ENCODE results near the gene ABCF1. TPM values are rescaled to one million over a fixed set of nuclear protein-coding genes. Genes with fewer than 3 reads are reported as not detected.

The ABCF1 gene
- total and polyA plus RNA-seq, 9 of the 15 experiments (the other 6 are each of a cell fraction or from before 2014, with no cell fraction given), result 41.6 to 193 (median 102) TPM

DNA sequence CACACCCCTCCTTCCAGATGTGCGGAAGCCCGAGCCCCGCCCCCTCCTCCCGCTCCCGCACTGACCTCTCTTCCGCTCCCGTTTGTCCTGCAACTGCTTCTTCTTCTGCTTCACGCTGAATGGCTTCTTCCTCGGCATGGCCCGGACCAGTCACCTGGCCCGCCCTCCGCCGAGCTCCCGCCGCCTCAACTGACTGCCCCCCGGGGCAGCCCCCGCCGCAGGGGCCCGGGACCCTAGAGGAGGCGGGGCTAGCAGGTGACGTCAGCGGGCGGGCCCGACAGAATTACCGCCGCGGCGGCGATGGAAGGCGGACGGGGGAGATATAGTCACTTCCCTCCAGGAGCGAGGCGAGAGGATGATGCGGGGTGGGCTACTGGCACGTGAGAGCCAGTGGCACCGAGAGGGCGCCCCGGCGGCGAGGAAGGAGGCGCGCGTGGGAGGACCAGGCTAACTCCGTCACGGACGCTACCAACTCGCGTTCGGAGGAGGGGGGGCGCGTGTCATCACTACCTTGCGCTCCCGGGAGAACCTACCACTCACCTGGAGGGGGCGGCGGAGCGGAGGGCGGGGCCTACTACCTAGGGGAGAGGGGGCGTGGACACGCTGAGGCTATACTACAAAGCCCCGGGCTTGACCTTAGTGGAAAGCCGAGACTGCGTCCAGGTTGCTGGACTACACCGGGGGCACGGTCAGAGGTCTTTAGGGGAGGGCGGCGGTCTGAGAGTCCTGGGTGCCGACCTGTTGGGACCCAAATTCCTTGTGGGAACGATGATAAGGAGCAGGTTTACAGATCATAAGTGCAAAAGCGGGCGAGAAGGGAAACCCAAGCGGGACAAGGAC lies 15.0 kb upstream of the ABCF1 start, which contains the start of gene GNL1 (continued):
- TF ChIP-seq, protein P1, sequence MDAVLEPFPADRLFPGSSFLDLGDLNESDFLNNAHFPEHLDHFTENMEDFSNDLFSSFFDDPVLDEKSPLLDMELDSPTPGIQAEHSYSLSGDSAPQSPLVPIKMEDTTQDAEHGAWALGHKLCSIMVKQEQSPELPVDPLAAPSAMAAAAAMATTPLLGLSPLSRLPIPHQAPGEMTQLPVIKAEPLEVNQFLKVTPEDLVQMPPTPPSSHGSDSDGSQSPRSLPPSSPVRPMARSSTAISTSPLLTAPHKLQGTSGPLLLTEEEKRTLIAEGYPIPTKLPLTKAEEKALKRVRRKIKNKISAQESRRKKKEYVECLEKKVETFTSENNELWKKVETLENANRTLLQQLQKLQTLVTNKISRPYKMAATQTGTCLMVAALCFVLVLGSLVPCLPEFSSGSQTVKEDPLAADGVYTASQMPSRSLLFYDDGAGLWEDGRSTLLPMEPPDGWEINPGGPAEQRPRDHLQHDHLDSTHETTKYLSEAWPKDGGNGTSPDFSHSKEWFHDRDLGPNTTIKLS (IDR thresholded peaks at IDR 0.05; ENCODE audit: borderline replicate concordance, low read depth), result peak; percentile 11; the same call in 1 of the 2 replicates
- TF ChIP-seq TOE1 (IDR thresholded peaks at IDR 0.05; ENCODE audit: borderline replicate concordance) (peak; percentile 86), TOE1 (CRISPR knock-in tag; IDR thresholded peaks at IDR 0.05; ENCODE audit: borderline replicate concordance, low read depth) (no peak), ZBTB9 (CRISPR knock-in tag; IDR thresholded peaks at IDR 0.05) (peak; percentile 80; the same call in 1 of the 2 replicates), SIN3A (IDR thresholded peaks at IDR 0.05; ENCODE audit: borderline replicate concordance in 2 of 2, control insufficient read depth in 1 of 2, low read depth in 2 of 2, low read length in 2 of 2) (peak in 1 of 2 experiments; percentile 81; a peak in 2 of 4 replicates), ESRRA (IDR thresholded peaks at IDR 0.05; ENCODE audit: borderline replicate concordance, low read depth) (peak; percentile 94), JUNB (CRISPR knock-in tag; conservative IDR thresholded peaks at IDR 0.05) (no peak), NR2C2 (CRISPR knock-in tag; IDR thresholded peaks at IDR 0.05) (peak; percentile 94; the same call in 1 of the 2 replicates), NR2C2 (tag; IDR thresholded peaks at IDR 0.05) (no peak), HNRNPLL (IDR thresholded peaks at IDR 0.05; ENCODE audit: low read depth, low read length, poor library complexity, severe bottlenecking) (peak; percentile 20), POLR3G (IDR thresholded peaks at IDR 0.05; ENCODE audit: extremely low read depth, insufficient read length, insufficient replicate concordance) (no peak), ELF4 (CRISPR knock-in tag; IDR thresholded peaks at IDR 0.05) (no peak), CBX3 (IDR thresholded peaks at IDR 0.05; ENCODE audit: borderline replicate concordance in 1 of 2, low read length in 2 of 2) (no peak; a peak in 1 of 3 replicates), TAF15 (IDR thresholded peaks at IDR 0.05; ENCODE audit: low read depth, low read length) (no peak), ZNF184 (CRISPR knock-in tag; IDR thresholded peaks at IDR 0.05) (no peak), FOXK1 (CRISPR knock-in tag; IDR thresholded peaks at IDR 0.05; ENCODE audit: borderline replicate concordance) (peak; percentile 50; the same call in 1 of the 2 replicates), EZH2 (IDR thresholded peaks at IDR 0.05; ENCODE audit: borderline replicate concordance, low read depth, low read length) (no peak), ZNF263 (CRISPR knock-in tag; IDR thresholded peaks at IDR 0.05; ENCODE audit: borderline replicate concordance) (peak; percentile 83), RBM25 (IDR thresholded peaks at IDR 0.05; ENCODE audit: low read depth, low read length, severe bottlenecking) (no peak), HNRNPK (IDR thresholded peaks at IDR 0.05; ENCODE audit: low read depth, low read length, poor library complexity, severe bottlenecking) (no peak)
- TF ChIP-seq, protein P2, sequence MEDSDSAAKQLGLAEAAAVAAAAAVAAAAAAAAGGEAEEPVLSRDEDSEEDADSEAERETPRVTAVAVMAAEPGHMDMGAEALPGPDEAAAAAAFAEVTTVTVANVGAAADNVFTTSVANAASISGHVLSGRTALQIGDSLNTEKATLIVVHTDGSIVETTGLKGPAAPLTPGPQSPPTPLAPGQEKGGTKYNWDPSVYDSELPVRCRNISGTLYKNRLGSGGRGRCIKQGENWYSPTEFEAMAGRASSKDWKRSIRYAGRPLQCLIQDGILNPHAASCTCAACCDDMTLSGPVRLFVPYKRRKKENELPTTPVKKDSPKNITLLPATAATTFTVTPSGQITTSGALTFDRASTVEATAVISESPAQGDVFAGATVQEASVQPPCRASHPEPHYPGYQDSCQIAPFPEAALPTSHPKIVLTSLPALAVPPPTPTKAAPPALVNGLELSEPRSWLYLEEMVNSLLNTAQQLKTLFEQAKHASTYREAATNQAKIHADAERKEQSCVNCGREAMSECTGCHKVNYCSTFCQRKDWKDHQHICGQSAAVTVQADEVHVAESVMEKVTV (CRISPR knock-in tag; IDR thresholded peaks at IDR 0.05), result no peak

Measured in K562 (cell line).